ENCODE data around the gene SLC16A12. TPM values are rescaled to one million over a fixed set of nuclear protein-coding genes. Genes with fewer than 3 reads are reported as not detected.

The SLC16A12 gene
- total RNA-seq, 2 experiments from 2014 or later = not detected

- no peaks in the 10 kb centered on the region for H3K9me3 Mint-ChIP-seq
- intact Hi-C loops (cut with micrococcal nuclease) = no loop called here
- ChIA-PET POLR2A (interaction anchor here (0.7 kb wide), 1 partner anchor 27 kb away, joined by 3 read pairs; no protein-coding TSS in a partner anchor), CTCF (no interaction called here)
- DNase-seq (no peak), ATAC-seq (no peak)
- no peak for TF ChIP-seq CTCF (IDR thresholded peaks at IDR 0.05)
- peaks cover 3% of the 10 kb centered on the region for H3K27me3 Mint-ChIP-seq
- peaks cover 12% of the 10 kb centered on the region for H3K4me1 Mint-ChIP-seq (ENCODE audit: low read depth)
- no peaks in the 10 kb centered on the region for H3K36me3 Mint-ChIP-seq (ENCODE audit: low read depth)
- H3K4me3 Mint-ChIP-seq = no peak overlapping the region
- no peak overlapping the region for H3K27ac Mint-ChIP-seq
Measured at GRCh38 chr10:89504691-89505090, 30.7 kb downstream of the SLC16A12 start.

- Mint-ChIP-seq H3K36me3 (ENCODE audit: low read depth) (no peaks in the 10 kb centered on the region), H3K27me3 (peaks cover 5% of the 10 kb centered on the region), H3K9me3 (no peaks in the 10 kb centered on the region), H3K4me1 (ENCODE audit: low read depth) (peaks cover 12% of the 10 kb centered on the region), H3K4me3 (no peak overlapping the region), H3K27ac (peak overlapping the region; percentile 76)
- DNase-seq (peak; percentile 32), ATAC-seq (peak; percentile 24)
- no peak for TF ChIP-seq CTCF (IDR thresholded peaks at IDR 0.05)
- ChIA-PET CTCF (interaction anchor here (1.1 kb wide), 1 partner anchor 13 kb away, joined by 3 read pairs; no protein-coding TSS in a partner anchor), POLR2A (interaction anchor here (0.6 kb wide), 1 partner anchor 19 kb away, joined by 3 read pairs; no protein-coding TSS in a partner anchor)
- intact Hi-C loops (cut with micrococcal nuclease) = no loop called here
Measured at GRCh38 chr10:89503652-89504370, 31.6 kb downstream of the SLC16A12 start.

- Mint-ChIP-seq H3K36me3 (ENCODE audit: low read depth) (no peaks in the 10 kb centered on the region), H3K27ac (no peak overlapping the region), H3K4me3 (no peak overlapping the region), H3K27me3 (peaks cover 2% of the 10 kb centered on the region), H3K4me1 (ENCODE audit: low read depth) (peaks cover 12% of the 10 kb centered on the region), H3K9me3 (no peaks in the 10 kb centered on the region)
- intact Hi-C loops (cut with micrococcal nuclease) = no loop called here
- ChIA-PET POLR2A (no interaction called here), CTCF (no interaction called here)
- TF ChIP-seq CTCF (IDR thresholded peaks at IDR 0.05) = no peak
- ATAC-seq (no peak), DNase-seq (no peak)
Measured at GRCh38 chr10:89503151-89503550, 32.2 kb downstream of the SLC16A12 start.

- no peak overlapping the region for H3K27ac Mint-ChIP-seq
- TF ChIP-seq CTCF (IDR thresholded peaks at IDR 0.05) = no peak
- POLR2A ChIA-PET = no interaction called here
- intact Hi-C loops (cut with micrococcal nuclease) = no loop called here
- CTCF ChIA-PET = no interaction called here
- H3K36me3 Mint-ChIP-seq (ENCODE audit: low read depth) = no peaks in the 10 kb centered on the region
- peaks cover 1% of the 10 kb centered on the region for H3K27me3 Mint-ChIP-seq
- H3K9me3 Mint-ChIP-seq = no peaks in the 10 kb centered on the region
- H3K4me3 Mint-ChIP-seq = no peak overlapping the region
- ATAC-seq (no peak), DNase-seq (no peak)
- H3K4me1 Mint-ChIP-seq (ENCODE audit: low read depth) = peaks cover 12% of the 10 kb centered on the region
Measured at GRCh38 chr10:89502549-89502948, 32.8 kb downstream of the SLC16A12 start.

- ChIA-PET CTCF (no interaction called here), POLR2A (no interaction called here)
- peaks cover 4% of the 10 kb centered on the region for H3K27me3 Mint-ChIP-seq
Measured at GRCh38 chr10:89494575-89494974, 40.8 kb downstream of the SLC16A12 start.

More at GRCh38 chr10:89494575-89494974, 40.8 kb downstream of the SLC16A12 start:
- intact Hi-C loops (cut with micrococcal nuclease) = no loop called here
- no peaks in the 10 kb centered on the region for H3K4me1 Mint-ChIP-seq (ENCODE audit: low read depth)
- no peak overlapping the region for H3K27ac Mint-ChIP-seq
- H3K9me3 Mint-ChIP-seq = no peaks in the 10 kb centered on the region
- DNase-seq (no peak), ATAC-seq (no peak)
- TF ChIP-seq CTCF (IDR thresholded peaks at IDR 0.05) = no peak
- H3K36me3 Mint-ChIP-seq (ENCODE audit: low read depth) = no peaks in the 10 kb centered on the region
- no peak overlapping the region for H3K4me3 Mint-ChIP-seq

Measured in activated CD8-positive, alpha-beta T cell treated with anti-CD3 and anti-CD28 coated beads for 36 hours (primary cell).